ENCODE measurements around the gene NIPBL.

NIPBL gene

DNA sequence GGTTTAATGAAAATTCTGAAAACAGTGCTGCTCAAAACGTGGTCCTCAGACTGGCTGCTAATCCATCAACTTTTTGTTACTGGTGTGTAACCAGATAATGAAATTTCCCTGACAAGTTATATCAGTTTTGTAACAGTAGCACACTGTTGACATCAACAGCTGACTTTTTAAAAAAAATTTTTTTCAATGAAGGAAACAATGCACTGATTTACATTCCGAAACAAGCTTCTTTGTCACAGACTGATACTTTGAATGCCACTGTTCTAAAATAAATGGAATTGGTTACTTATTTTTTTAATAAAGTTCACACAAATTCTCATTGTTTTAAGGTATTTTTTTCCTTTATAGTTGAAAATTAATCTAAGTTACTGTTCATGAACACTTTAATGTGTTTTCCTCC lies 169.1 kb downstream of the NIPBL start:
- TF ChIP-seq, protein P1, sequence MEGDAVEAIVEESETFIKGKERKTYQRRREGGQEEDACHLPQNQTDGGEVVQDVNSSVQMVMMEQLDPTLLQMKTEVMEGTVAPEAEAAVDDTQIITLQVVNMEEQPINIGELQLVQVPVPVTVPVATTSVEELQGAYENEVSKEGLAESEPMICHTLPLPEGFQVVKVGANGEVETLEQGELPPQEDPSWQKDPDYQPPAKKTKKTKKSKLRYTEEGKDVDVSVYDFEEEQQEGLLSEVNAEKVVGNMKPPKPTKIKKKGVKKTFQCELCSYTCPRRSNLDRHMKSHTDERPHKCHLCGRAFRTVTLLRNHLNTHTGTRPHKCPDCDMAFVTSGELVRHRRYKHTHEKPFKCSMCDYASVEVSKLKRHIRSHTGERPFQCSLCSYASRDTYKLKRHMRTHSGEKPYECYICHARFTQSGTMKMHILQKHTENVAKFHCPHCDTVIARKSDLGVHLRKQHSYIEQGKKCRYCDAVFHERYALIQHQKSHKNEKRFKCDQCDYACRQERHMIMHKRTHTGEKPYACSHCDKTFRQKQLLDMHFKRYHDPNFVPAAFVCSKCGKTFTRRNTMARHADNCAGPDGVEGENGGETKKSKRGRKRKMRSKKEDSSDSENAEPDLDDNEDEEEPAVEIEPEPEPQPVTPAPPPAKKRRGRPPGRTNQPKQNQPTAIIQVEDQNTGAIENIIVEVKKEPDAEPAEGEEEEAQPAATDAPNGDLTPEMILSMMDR (conservative IDR thresholded peaks at IDR 0.05; ENCODE audit: low read depth, low read length): no peak
- no peak overlapping the region for H3K4me3 ChIP-seq (ENCODE audit: low read depth, low read length)
- no peak for DNase-seq (ENCODE audit: low read depth)

DNA sequence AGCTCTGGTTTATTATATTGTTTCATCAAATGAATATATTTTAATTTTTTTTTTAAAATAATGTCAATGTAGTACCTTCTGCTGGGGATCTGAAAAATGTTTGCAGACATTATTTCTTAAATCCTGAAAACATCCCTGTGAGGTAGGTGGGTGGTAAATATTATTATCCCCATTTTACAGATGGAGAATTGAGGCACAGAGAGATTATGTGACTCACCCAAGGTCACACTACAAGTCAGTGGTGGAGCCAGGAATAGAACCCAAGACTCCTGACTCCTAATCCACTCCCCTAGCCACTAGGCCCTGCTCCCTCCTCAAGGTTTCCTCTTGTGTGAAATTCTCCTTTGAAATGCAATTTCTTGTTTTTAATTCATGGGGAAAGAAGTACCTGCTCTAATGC lies 171.4 kb downstream of the NIPBL start:
- TF ChIP-seq, protein P1 (conservative IDR thresholded peaks at IDR 0.05; ENCODE audit: low read depth, low read length): no peak

DNA sequence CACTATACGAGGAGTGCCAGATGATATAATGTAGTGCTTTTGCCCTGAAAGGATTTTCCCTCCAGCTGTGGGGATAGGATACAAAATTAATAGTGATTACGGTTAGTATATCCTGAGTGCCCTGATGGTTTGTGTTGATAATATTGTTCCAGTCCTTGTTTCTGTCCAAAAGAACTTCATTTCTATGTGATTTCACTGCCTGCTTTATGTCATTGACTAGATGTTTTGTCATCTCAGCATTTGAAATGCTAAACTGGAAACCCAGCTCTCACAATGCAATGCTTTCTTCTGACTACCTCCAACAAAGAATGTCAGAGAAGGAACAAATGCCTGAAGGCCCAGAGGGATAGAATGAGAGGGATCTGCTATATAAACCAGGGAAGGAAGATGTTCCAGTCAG lies 177.8 kb downstream of the NIPBL start:
- H3K4me3 ChIP-seq (ENCODE audit: low read depth, low read length): no peak overlapping the region
- TF ChIP-seq, protein P1 (conservative IDR thresholded peaks at IDR 0.05; ENCODE audit: low read depth, low read length): no peak
- DNase-seq (ENCODE audit: low read depth): no peak

More for the DNA sequence above, 171.4 kb downstream of the NIPBL start:
- DNase-seq (ENCODE audit: low read depth): no peak
- no peak overlapping the region for H3K4me3 ChIP-seq (ENCODE audit: low read depth, low read length)

DNA sequence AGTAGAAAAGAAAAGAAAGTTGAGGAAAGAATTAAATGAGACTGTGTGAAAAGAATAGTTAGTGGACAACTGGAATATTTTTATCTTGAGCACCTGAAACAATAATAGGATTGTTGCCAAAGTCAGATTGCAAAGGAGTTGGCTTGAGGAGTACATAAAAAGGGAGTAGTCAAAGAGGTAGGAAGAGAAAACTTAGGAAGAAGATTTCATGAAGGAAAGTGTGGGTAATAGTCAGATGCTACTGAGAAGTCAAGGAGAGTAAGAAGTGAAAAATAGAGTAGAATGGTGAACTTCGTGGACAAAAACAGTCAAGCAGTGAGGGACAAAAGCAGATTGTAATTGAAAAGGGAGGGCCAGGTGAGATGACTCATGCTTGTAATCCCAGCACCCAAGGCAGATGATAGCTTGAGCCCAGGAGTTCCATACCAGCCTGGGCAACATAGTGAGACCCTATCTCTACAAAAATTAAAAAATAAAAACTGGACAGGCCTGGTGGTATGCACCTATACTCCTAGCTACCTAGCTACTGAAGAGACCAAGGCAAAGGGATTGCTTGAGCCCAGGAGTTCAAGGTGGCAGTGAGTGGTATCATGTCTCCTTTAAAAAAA lies 178.9 kb downstream of the NIPBL start:
- TF ChIP-seq, protein P1 (conservative IDR thresholded peaks at IDR 0.05; ENCODE audit: low read depth, low read length): no peak
- no peak overlapping the region for H3K4me3 ChIP-seq (ENCODE audit: low read depth, low read length)
- no peak for DNase-seq (ENCODE audit: low read depth)

DNA sequence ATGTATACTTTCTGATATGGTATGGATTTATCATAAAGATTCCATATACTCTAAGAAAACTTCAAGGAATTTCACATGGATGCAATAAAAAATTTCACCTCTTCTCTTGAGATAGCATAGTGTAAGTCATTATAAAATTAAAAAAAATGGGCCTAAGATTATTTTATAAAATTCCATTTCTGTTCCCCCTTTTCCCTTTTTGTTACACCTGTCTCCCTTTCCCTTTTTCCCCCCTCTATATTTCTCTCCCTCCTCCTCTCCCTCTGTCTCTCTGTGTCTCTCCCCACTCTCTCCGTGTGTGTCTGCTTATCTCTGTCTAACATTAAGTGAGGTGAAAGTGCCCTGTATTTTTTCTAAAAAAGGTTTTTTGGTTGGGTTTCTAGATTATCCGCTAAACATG lies 180.2 kb downstream of the NIPBL start:
- no peak overlapping the region for H3K4me3 ChIP-seq (ENCODE audit: low read depth, low read length)
- TF ChIP-seq, protein P1 (conservative IDR thresholded peaks at IDR 0.05; ENCODE audit: low read depth, low read length): no peak
- DNase-seq (ENCODE audit: low read depth): no peak

DNA sequence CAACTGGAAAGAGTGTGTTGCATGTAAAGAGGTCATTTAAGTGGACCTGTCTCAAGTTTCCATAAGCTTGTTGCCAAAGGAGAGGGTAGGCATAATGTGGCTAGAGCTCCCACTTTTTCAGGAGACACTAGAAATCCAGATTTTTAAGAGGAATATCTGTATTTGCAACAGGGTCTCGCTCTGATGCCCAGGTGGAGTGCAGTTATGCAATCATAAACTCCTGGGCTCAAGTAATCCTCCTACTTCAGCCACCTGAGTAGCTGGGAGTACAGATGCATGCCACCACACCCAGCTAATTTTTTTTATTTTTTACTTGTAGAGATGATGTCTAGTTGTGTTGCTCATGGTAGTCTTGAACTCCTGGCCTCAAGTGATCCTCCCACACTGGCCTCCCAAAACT lies 183.5 kb downstream of the NIPBL start:
- H3K4me3 ChIP-seq (ENCODE audit: low read depth, low read length): no peak overlapping the region
- TF ChIP-seq, protein P1 (conservative IDR thresholded peaks at IDR 0.05; ENCODE audit: low read depth, low read length): no peak
- DNase-seq (ENCODE audit: low read depth): no peak

DNA sequence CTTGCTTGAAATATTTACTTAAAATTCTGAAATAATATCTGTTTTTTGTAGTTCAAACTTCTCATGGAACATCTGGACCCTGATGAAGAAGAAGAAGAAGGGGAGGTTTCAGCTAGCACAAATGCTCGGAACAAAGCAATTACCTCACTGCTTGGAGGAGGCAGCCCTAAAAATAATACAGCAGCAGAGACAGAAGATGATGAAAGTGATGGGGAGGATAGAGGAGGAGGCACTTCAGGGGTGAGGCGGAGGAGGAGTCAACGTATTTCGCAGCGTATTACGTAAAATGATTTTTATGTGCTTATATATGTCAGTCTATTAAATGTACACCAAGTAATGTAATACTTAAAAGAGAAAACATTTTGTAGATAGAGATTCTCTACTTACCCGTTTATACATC lies 187.2 kb downstream of the NIPBL start:
- TF ChIP-seq, protein P1 (conservative IDR thresholded peaks at IDR 0.05; ENCODE audit: low read depth, low read length): no peak
- no peak overlapping the region for H3K4me3 ChIP-seq (ENCODE audit: low read depth, low read length)
- no peak for DNase-seq (ENCODE audit: low read depth)
